DND-41 (cell line): Measurements from ENCODE around the gene LIM2.

Experiments
- CTCF ChIP-seq: IDR thresholded peaks from 2 replicates; pipeline ENCODE4 v1.5.1; 2012; ENCODE audit warnings: borderline replicate concordance, low read length, moderate library complexity, mild to moderate bottlenecking; ENCODE audit not compliant: poor library complexity, severe bottlenecking; ENCODE audit errors: extremely low read depth
- EZH2 ChIP-seq: IDR thresholded peaks from 3 replicates; pipeline ENCODE4 v1.6.1; 2012; ENCODE audit warnings: borderline replicate concordance, low read depth, mild to moderate bottlenecking, moderate library complexity, low read length, inconsistent platforms; ENCODE audit not compliant: severe bottlenecking

- TF ChIP-seq CTCF (no peak), EZH2 (no peak)
These were observed 34.9 kb downstream of the LIM2 start for GRCh38 chr19:51352783-51353360.
